ENCODE results near the gene ERICH3.

DNA sequence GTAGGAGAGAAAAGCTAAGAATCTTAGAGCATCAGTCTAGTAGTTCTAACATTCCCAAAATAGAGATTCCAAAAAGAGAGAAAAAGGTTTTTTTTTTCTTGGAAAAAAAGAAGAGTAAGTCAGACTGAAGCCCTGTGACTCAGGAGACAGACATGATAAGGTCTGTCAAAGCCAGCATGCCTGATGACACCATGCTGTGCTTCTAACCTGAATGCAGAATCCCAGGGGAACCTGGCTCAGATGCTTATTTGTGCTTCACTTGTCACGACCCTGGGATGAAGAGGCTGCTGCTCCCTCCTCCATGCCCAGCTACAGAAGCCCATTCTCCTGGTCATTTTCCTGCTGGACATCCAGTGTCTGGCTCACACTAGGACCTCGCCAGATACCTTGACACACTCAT, 44.3 kb downstream of the ERICH3 start:
- TF ChIP-seq CTCF (IDR thresholded peaks at IDR 0.05; ENCODE audit: low read depth, low read length) (no peak), POLR2A (IDR thresholded peaks at IDR 0.05; ENCODE audit: extremely low read depth, insufficient read length) (no peak)
